GM12891 (cell line): ENCODE measurements around the gene ADCY2.

ENCODE experiments used
- POLR2A ChIP-seq: IDR thresholded peaks from 2 replicates; pipeline ENCODE4 v1.6.1; 2011; ENCODE audit warnings: low read depth, low read length, control low read depth
- POLR2AphosphoS5 ChIP-seq: IDR thresholded peaks from 2 replicates; pipeline ENCODE4 v1.6.1; 2011; ENCODE audit warnings: low read depth, low read length, control low read depth
- TAF1 ChIP-seq: IDR thresholded peaks from 2 replicates; pipeline ENCODE4 v1.6.1; 2011; ENCODE audit warnings: low read depth, low read length, control low read depth

DNA sequence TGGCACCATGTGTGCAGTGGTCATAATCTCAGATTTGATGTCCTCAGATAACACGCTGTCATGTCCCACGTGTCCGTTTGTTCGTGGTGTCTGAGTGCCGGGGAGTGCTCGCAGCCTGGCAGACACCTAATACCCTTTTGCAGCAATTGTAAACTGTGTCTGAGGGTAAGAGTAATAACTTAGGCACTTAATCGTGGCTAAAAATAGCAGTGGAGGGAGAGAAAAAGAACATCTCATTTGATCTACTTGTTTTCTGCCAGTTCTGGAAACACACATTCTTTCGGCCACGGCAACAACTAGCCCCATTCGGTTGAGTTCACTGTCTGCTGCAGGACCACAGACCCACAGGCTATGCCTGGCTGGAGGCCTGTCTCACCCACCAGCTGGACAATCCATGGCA lies 16.5 kb downstream of the ADCY2 start:
- TF ChIP-seq POLR2A (no peak), TAF1 (no peak), POLR2AphosphoS5 (no peak)
